ENCODE data around the gene KLK6.

DNA sequence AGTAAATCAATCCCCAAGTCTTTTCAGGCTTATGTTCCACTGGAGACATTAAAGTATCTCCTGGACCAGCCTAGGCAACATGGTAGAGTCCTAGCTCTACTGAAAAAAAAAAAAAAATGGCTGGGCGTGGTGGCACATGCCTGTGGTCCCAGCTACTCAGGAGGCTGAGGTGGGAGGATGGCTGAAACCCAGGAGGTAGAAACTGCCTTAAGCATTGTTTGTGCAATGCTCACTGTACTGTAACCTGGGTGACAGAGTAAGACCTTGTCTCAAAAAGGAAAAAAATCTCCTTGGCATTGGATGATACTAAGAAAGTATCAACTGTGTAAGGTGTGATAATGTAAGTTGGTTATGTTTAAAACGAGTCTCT, 23.3 kb upstream of the KLK6 start:
- TF ChIP-seq, protein P1, sequence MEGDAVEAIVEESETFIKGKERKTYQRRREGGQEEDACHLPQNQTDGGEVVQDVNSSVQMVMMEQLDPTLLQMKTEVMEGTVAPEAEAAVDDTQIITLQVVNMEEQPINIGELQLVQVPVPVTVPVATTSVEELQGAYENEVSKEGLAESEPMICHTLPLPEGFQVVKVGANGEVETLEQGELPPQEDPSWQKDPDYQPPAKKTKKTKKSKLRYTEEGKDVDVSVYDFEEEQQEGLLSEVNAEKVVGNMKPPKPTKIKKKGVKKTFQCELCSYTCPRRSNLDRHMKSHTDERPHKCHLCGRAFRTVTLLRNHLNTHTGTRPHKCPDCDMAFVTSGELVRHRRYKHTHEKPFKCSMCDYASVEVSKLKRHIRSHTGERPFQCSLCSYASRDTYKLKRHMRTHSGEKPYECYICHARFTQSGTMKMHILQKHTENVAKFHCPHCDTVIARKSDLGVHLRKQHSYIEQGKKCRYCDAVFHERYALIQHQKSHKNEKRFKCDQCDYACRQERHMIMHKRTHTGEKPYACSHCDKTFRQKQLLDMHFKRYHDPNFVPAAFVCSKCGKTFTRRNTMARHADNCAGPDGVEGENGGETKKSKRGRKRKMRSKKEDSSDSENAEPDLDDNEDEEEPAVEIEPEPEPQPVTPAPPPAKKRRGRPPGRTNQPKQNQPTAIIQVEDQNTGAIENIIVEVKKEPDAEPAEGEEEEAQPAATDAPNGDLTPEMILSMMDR (IDR thresholded peaks at IDR 0.05; ENCODE audit: low read depth, low read length): no peak
- no peak for TF ChIP-seq EZH2phosphoT487 (IDR thresholded peaks at IDR 0.05; ENCODE audit: low read depth)
